Upper lobe of right lung (tissue), 1 donor: Measurements from ENCODE around the gene EHD4. TPM values are rescaled to one million over a fixed set of nuclear protein-coding genes. Genes with fewer than 3 reads are reported as not detected.

Source experiments
- ATAC-seq: fragments of 200-7000 bp; cut with Tn5 transposase; one replicate; pipeline ENCODE4 v1.9.1; 2020; ENCODE audit warnings: mild to moderate bottlenecking, moderate library complexity
- DNase-seq: peaks from one replicate; pipeline ENCODE4 v3.0.0-alpha.2; 2020
- H3K27ac ChIP-seq: fragments of 200-600 bp; one replicate; pipeline ENCODE4 v1.8.0; 2022
- H3K27me3 ChIP-seq: fragments of 200-600 bp; one replicate; pipeline ENCODE4 v1.8.0; 2022; ENCODE audit warnings: mild to moderate bottlenecking
- H3K36me3 ChIP-seq: fragments of 200-600 bp; one replicate; pipeline ENCODE4 v1.8.0; 2022
- H3K4me1 ChIP-seq: fragments of 200-600 bp; one replicate; pipeline ENCODE4 v1.8.0; 2022
- H3K4me3 ChIP-seq: fragments of 200-600 bp; one replicate; pipeline ENCODE4 v1.8.0; 2022; ENCODE audit warnings: mild to moderate bottlenecking
- H3K9me3 ChIP-seq: fragments of 200-600 bp; one replicate; pipeline ENCODE4 v1.8.0; 2022
- CTCF ChIP-seq: fragments of 200-600 bp; IDR thresholded peaks from one replicate; pipeline ENCODE4 v1.8.0; 2022; ENCODE audit warnings: antibody characterized with exemption
- intact Hi-C: fragments of 100-400 bp; cut with DNase I; formaldehyde crosslinking; loops from one replicate; pipeline ENCODE4 v1.11.0; 2022
- total RNA-seq: library from RNA; stranded (reverse); fragmentation: NEBNext Ultra II Directional; extraction: Animal tissue kit (Norgen Biotek cat#: 25700); gene quantifications from one replicate; pipeline ENCODE4 v1.2.1, GENCODE V29; 2021
- donor health status: DM: no; HTN: yes; CAD: no; lungs with severe emphysema.

Gene EHD4
- total RNA-seq, 1 donor from 2014 or later: 39.5 TPM

GRCh38 chr15:41921639-41922038 lies 50.7 kb downstream of the EHD4 start:
- DNase-seq (no peak), ATAC-seq (no peak)
- Histone ChIP-seq H3K9me3 (no peaks in the 10 kb centered on the region), H3K36me3 (peaks cover 28% of the 10 kb centered on the region), H3K27me3 (no peaks in the 10 kb centered on the region), H3K4me3 (no peak overlapping the region), H3K4me1 (peaks cover 59% of the 10 kb centered on the region), H3K27ac (no peak overlapping the region)
- no peak for TF ChIP-seq CTCF
- intact Hi-C loops: no loop called here

- Histone ChIP-seq H3K4me1 (peaks cover 59% of the 10 kb centered on the region), H3K36me3 (peaks cover 28% of the 10 kb centered on the region), H3K27me3 (no peaks in the 10 kb centered on the region), H3K4me3 (no peak overlapping the region), H3K27ac (no peak overlapping the region), H3K9me3 (no peaks in the 10 kb centered on the region)
- ATAC-seq (no peak), DNase-seq (peak; percentile 29)
- intact Hi-C loops: no loop called here
- TF ChIP-seq CTCF: no peak
These were observed 51.2 kb downstream of the EHD4 start for GRCh38 chr15:41921167-41921566.

- peaks cover 54% of the 10 kb centered on the region for H3K4me1 ChIP-seq
- intact Hi-C loops: no loop called here
- H3K27ac ChIP-seq: no peak overlapping the region
- no peak overlapping the region for H3K4me3 ChIP-seq
- peaks cover 25% of the 10 kb centered on the region for H3K36me3 ChIP-seq
- ATAC-seq (no peak), DNase-seq (peak; percentile 10)
- no peaks in the 10 kb centered on the region for H3K27me3 ChIP-seq
- no peak for TF ChIP-seq CTCF
- H3K9me3 ChIP-seq: no peaks in the 10 kb centered on the region
These were observed 52.3 kb downstream of the EHD4 start for GRCh38 chr15:41919954-41920538.

GRCh38 chr15:41919201-41919820 lies 53.0 kb downstream of the EHD4 start:
- H3K27me3 ChIP-seq: no peaks in the 10 kb centered on the region
- H3K9me3 ChIP-seq: no peaks in the 10 kb centered on the region
- H3K36me3 ChIP-seq: peaks cover 18% of the 10 kb centered on the region
- no peak overlapping the region for H3K27ac ChIP-seq
- H3K4me1 ChIP-seq: peaks cover 54% of the 10 kb centered on the region
- intact Hi-C loops: no loop called here
- no peak for ATAC-seq
- TF ChIP-seq CTCF: no peak
- peak; percentile 40 for DNase-seq
- H3K4me3 ChIP-seq: no peak overlapping the region

GRCh38 chr15:41918506-41919126 lies 53.7 kb downstream of the EHD4 start:
- Histone ChIP-seq H3K27ac (no peak overlapping the region), H3K36me3 (peaks cover 19% of the 10 kb centered on the region), H3K27me3 (no peaks in the 10 kb centered on the region), H3K4me1 (peaks cover 57% of the 10 kb centered on the region), H3K9me3 (no peaks in the 10 kb centered on the region), H3K4me3 (no peak overlapping the region)
- intact Hi-C loops: no loop called here
- TF ChIP-seq CTCF: no peak
- ATAC-seq (no peak), DNase-seq (peak; percentile 37)
